GM12892 (cell line): ENCODE measurements around the gene SVEP1. TPM values are rescaled to one million over a fixed set of nuclear protein-coding genes. Genes with fewer than 3 reads are reported as not detected.
"Not testable (repeated sequence)": the region's sequence is repeated elsewhere in the genome, so short reads cannot be mapped to it uniquely, and the experiment has no call there.

Experiments
- DNase-seq: peaks from one replicate; pipeline ENCODE4 v3.0.0; 2011; ENCODE audit not compliant: insufficient read length
- FAIRE-seq: peaks from 2 replicates; lab custom pipeline; 2011; peaks lifted over from hg19 to GRCh38; lab: Jason Lieb, UNC
- POLR2A ChIP-seq: IDR thresholded peaks from 2 replicates; pipeline ENCODE4 v1.6.1; 2011; ENCODE audit warnings: low read depth, low read length, control low read depth
- POLR2AphosphoS5 ChIP-seq: IDR thresholded peaks from 2 replicates; pipeline ENCODE4 v1.6.1; 2011; ENCODE audit warnings: low read depth, low read length, control low read depth
- TAF1 ChIP-seq: IDR thresholded peaks from 2 replicates; pipeline ENCODE4 v1.6.1; 2011; ENCODE audit warnings: low read depth, mild to moderate bottlenecking, control low read depth, low read length, borderline replicate concordance
- polyA plus RNA-seq: library from polyadenylated mRNA; unstranded; fragments of >200 nt; gene quantifications from one replicate; pipeline ENCODE4 v1.2.1, GENCODE V29; 2012; ENCODE audit warnings: missing spikeins, inconsistent platforms; ENCODE audit not compliant: missing spikeins

The SVEP1 gene
- polyA plus RNA-seq, result 0.06 TPM

- TF ChIP-seq POLR2AphosphoS5 (no peak), TAF1 (no peak), POLR2A (no peak)
- no peak for DNase-seq
These were observed at the start of gene SVEP1 for GRCh38 chr9:110579034-110579861. SVEP1 (minus strand) TSS chr9:110579741; CDS start chr9:110579543, 198 bp downstream.

GRCh38 chr9:110626101-110626829 is 46.7 kb upstream of the SVEP1 start:
- no peak for TF ChIP-seq POLR2A
- TF ChIP-seq TAF1, result no peak
- TF ChIP-seq POLR2AphosphoS5, result no peak

More at GRCh38 chr9:110579034-110579861, at the start of gene SVEP1:
- no peak for FAIRE-seq

GRCh38 chr9:110623462-110624025 is 44.0 kb upstream of the SVEP1 start:
- DNase-seq (no peak), FAIRE-seq (peak; percentile 84)
- TF ChIP-seq POLR2AphosphoS5 (no peak), POLR2A (no peak), TAF1 (no peak)

More at GRCh38 chr9:110626101-110626829, 46.7 kb upstream of the SVEP1 start:
- DNase-seq (no peak), FAIRE-seq (peak; percentile 93)

- TF ChIP-seq POLR2A (no peak), POLR2AphosphoS5 (no peak), TAF1 (no peak)
- DNase-seq (no peak), FAIRE-seq (peak; percentile 36)
These were observed 42.8 kb upstream of the SVEP1 start for GRCh38 chr9:110622368-110622767.

GRCh38 chr9:110620726-110621125 is 41.2 kb upstream of the SVEP1 start:
- DNase-seq (no peak), FAIRE-seq (no peak)

GRCh38 chr9:110619831-110620230 is 40.3 kb upstream of the SVEP1 start:
- TF ChIP-seq TAF1 (no peak), POLR2AphosphoS5 (no peak), POLR2A (no peak)
- DNase-seq, result no peak
- FAIRE-seq, result no peak

More at GRCh38 chr9:110620726-110621125, 41.2 kb upstream of the SVEP1 start:
- TF ChIP-seq TAF1 (no peak), POLR2A (no peak), POLR2AphosphoS5 (no peak)

GRCh38 chr9:110615498-110615897 is 36.0 kb upstream of the SVEP1 start:
- FAIRE-seq (no peak), DNase-seq (no peak)
- TF ChIP-seq POLR2A (no peak), POLR2AphosphoS5 (no peak), TAF1 (no peak)

GRCh38 chr9:110614576-110614975 is 35.0 kb upstream of the SVEP1 start:
- not testable (repeated sequence) for DNase-seq, FAIRE-seq

- no peak for DNase-seq
- TF ChIP-seq POLR2AphosphoS5 (no peak), POLR2A (no peak), TAF1 (no peak)
- FAIRE-seq, result no peak
These were observed 26.7 kb upstream of the SVEP1 start for GRCh38 chr9:110606179-110606790.

- no peak for TF ChIP-seq POLR2A
- no peak for TF ChIP-seq TAF1
- TF ChIP-seq POLR2AphosphoS5, result no peak
- DNase-seq, result no peak
- no peak for FAIRE-seq
These were observed 26.0 kb upstream of the SVEP1 start for GRCh38 chr9:110605565-110605964.

GRCh38 chr9:110604171-110604601 is 24.6 kb upstream of the SVEP1 start:
- no peak for DNase-seq
- no peak for TF ChIP-seq POLR2A
- peak; percentile 5 for FAIRE-seq
